ENCODE results near the gene WIZ.

DNA sequence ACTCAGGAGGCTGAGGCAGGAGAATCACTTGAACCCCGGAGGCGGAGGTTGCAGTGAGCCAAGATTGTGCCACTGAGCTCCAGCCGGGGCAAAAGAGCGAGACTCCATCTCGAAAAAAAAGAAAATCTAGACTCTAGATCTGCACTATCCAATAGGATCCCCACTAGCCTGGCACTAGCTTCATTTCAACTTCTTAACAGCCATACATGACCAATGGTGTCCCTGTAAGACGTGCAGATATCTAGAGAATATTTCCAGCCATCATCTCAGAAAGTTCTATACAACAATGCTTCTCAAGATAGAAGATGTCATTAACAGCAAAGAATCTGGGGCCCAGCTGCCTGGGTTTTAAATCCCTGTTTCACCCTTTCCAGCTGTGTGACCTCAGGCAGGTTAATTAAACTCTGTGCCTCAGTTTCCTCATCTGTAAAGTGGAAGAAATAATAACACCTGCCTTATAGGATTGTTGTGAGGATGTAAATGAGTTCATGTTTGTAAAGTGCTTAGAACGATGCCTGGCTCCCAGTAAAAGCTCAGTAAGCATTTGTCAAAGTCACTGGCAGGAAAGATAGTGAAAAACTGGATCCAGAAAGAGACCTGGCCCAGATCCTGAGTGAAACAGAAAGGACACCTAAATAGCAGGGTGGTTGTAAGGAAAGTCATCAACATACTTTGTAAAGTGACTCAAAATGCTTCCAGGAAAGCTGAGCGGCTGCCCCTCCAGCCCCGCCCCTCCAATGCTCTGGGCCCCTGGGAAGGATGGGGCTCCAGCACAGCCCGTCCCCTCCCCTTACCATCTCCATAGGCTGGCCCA is 13.5 kb downstream of the WIZ start:
- no peak for TF ChIP-seq CTCF (IDR thresholded peaks at IDR 0.05; ENCODE audit: low read depth, low read length, poor library complexity, severe bottlenecking)
- no peak for TF ChIP-seq EZH2phosphoT487 (IDR thresholded peaks at IDR 0.05; ENCODE audit: borderline replicate concordance, low read length)

All from DOHH2 (cell line).